Measurements from ENCODE around the gene RAB1A.

- TF ChIP-seq CTCF (IDR thresholded peaks at IDR 0.05) = no peak
- no peak for TF ChIP-seq EZH2 (IDR thresholded peaks at IDR 0.05; ENCODE audit: borderline replicate concordance, insufficient read depth, low read depth, low read length, poor library complexity, severe bottlenecking)
These were observed 3.7 kb upstream of the RAB1A start for GRCh38 chr2:65133626-65134025.
